ENCODE data around the gene ABCC3.

ABCC3 gene

DNA sequence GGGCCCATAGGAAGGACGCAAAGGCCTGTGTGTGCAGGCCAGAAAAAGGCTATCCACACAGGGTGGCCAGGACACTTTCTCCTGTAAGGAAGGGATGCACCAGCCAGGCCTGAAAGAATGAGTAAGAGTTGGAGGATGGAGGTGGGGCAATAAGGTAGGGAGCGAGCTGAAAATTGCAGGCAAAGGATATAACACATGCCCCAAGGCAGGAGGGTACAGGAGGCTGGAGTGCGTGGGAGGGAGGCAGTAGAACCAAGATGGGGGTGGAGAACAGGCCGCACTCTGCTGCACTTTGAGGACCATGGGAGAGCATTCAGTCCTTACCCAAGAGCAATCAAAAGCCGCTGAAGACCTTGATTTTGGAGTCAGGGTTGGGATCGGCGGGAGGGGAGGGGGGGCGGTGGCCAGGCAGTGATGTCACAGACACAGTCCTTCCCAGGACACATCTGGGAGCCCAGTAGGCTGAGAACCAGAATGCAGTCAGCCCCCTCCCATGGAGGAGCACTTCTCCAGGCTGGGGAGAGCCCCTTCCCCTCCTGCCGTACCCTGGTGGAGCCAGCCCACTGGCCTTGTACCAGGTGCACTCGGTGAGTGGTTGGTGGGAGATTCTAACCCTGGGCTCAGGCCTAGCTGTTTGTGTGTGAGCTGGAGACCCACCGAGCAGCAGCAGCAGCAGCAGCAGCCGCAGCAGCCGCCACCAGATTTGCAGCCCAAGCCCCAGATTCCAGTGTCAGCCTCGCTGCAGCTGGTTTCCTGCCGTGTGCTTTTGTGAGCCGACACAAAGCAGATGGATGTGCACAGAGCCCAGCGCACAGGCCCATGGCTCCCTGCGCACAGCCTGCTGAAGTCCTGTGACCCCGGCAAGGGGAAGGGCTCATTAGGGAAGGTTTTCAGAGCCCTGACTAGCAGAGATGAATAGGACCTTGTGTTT is 55.5 kb downstream of the ABCC3 start:
- H3K4me1 ChIP-seq (ENCODE audit: control insufficient read depth in 1 of 2, insufficient read depth in 2 of 2, low read length in 2 of 2): peaks cover 83 to 84% of the 10 kb centered on the region in 2 donors
- no peaks in the 10 kb centered on the region for H3K27me3 ChIP-seq (ENCODE audit: control insufficient read depth in 1 of 2, insufficient read depth in 2 of 2, low read length in 2 of 2)
- H3K36me3 ChIP-seq (ENCODE audit: control insufficient read depth in 1 of 2, insufficient read depth in 2 of 2, low read length in 2 of 2): peaks cover 4 to 9% of the 10 kb centered on the region in 2 donors
- no peaks in the 10 kb centered on the region for H3K9me3 ChIP-seq (ENCODE audit: control insufficient read depth in 1 of 2, low read length in 2 of 2)
- H3K27ac ChIP-seq (ENCODE audit: low read depth, low read length): peak overlapping the region; percentile 34
- H3K4me3 ChIP-seq (ENCODE audit: low read depth in 1 of 2, low read length in 2 of 2): no peak overlapping the region
- peak overlapping the region; percentile 41 to 56 for H3K9ac ChIP-seq (ENCODE audit: low read depth in 1 of 2, low read length in 2 of 2)

GRCh38 chr17:50690887-50691549 is 56.3 kb downstream of the ABCC3 start:
- Histone ChIP-seq H3K9me3 (ENCODE audit: control insufficient read depth in 1 of 2, low read length in 2 of 2) (no peaks in the 10 kb centered on the region), H3K27me3 (ENCODE audit: control insufficient read depth in 1 of 2, insufficient read depth in 2 of 2, low read length in 2 of 2) (no peaks in the 10 kb centered on the region), H3K4me3 (ENCODE audit: low read depth in 1 of 2, low read length in 2 of 2) (no peak overlapping the region), H3K27ac (ENCODE audit: low read depth, low read length) (peak overlapping the region; percentile 53), H3K9ac (ENCODE audit: low read depth in 1 of 2, low read length in 2 of 2) (peak overlapping the region; percentile 41 to 56), H3K36me3 (ENCODE audit: control insufficient read depth in 1 of 2, insufficient read depth in 2 of 2, low read length in 2 of 2) (peaks cover 12 to 17% of the 10 kb centered on the region in 2 donors), H3K4me1 (ENCODE audit: control insufficient read depth in 1 of 2, insufficient read depth in 2 of 2, low read length in 2 of 2) (peaks cover 80 to 82% of the 10 kb centered on the region in 2 donors)

DNA sequence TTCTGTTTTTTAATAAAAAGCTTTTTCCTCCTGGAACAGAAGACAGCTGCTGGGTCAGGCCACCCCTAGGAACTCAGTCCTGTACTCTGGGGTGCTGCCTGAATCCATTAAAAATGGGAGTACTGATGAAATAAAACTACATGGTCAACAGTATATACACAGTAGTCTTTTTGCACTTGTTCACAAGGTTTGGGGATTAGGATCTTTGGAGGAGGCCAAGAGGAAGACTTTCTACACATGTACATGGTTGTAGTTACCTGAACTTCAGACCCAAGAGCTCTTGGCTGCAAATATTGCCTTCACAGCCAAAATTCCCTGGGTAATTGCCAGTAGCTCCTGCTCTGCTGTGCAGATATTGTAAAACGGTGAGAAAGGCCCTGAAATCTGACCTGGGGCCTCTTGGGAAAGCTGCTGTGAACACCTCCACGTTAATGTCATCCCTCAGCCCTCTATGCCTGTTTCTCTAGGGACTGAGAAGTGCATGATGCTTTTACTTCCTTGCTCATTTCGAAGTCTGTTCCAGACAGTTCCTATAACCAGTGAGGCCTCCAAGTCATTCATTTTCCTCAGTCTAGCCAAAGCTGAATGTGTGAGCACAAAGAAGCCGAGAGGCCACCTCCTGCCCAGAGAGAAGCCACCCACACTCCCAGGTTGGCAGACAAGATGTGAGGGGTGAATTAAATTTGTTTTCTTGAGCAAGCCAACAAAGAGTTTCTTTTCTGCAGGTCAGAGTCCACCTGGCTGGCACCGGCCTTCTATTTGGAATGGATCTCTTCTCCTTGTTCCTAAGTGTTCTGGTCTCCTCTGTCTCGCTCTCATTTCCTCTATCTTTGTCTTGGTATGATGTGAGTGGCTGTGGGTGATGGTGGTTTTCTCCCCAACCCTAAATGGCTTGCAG is 57.1 kb downstream of the ABCC3 start:
- Histone ChIP-seq H3K4me1 (ENCODE audit: control insufficient read depth in 1 of 2, insufficient read depth in 2 of 2, low read length in 2 of 2) (peaks cover 75 to 79% of the 10 kb centered on the region in 2 donors), H3K4me3 (ENCODE audit: low read depth in 1 of 2, low read length in 2 of 2) (peak overlapping the region in 1 of 2 donors; percentile 36), H3K9me3 (ENCODE audit: control insufficient read depth in 1 of 2, low read length in 2 of 2) (no peaks in the 10 kb centered on the region), H3K36me3 (ENCODE audit: control insufficient read depth in 1 of 2, insufficient read depth in 2 of 2, low read length in 2 of 2) (peaks cover 20 to 25% of the 10 kb centered on the region in 2 donors), H3K27me3 (ENCODE audit: control insufficient read depth in 1 of 2, insufficient read depth in 2 of 2, low read length in 2 of 2) (no peaks in the 10 kb centered on the region), H3K27ac (ENCODE audit: low read depth, low read length) (peak overlapping the region; percentile 53), H3K9ac (ENCODE audit: low read depth in 1 of 2, low read length in 2 of 2) (peak overlapping the region; percentile 15 to 56)

DNA sequence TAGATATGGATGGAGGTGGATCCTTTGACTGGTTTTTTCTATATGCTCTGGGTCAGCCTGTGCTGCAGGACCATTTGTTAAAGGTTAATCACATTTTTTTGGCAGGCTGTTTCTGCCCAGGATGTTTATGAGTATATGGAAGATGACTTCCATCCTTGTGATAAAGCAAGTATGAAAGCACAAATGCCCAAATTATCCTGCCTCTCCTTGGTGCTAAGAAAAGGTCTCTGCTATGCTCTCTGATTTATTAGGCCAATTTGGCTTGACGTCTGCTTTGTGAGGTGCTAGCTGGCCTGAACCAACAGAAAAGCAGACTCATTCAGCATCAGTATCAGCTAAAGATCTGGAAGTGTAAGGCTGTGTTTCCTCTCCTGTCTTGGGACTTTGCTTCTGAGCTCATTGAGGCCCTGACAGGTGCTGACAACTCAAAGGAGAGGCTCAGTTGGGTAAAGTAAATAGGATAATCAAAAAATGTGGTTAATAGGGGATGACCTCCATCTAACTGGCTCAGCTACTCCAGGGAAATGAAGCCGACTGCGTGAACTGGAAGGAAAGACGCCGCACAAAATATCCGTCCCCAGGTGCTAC is 57.9 kb downstream of the ABCC3 start:
- peaks cover 71 to 79% of the 10 kb centered on the region in 2 donors for H3K4me1 ChIP-seq (ENCODE audit: control insufficient read depth in 1 of 2, insufficient read depth in 2 of 2, low read length in 2 of 2)
- peaks cover 23 to 32% of the 10 kb centered on the region in 2 donors for H3K36me3 ChIP-seq (ENCODE audit: control insufficient read depth in 1 of 2, insufficient read depth in 2 of 2, low read length in 2 of 2)
- no peaks in the 10 kb centered on the region for H3K27me3 ChIP-seq (ENCODE audit: control insufficient read depth in 1 of 2, insufficient read depth in 2 of 2, low read length in 2 of 2)
- no peaks in the 10 kb centered on the region for H3K9me3 ChIP-seq (ENCODE audit: control insufficient read depth in 1 of 2, low read length in 2 of 2)
- peak overlapping the region; percentile 53 for H3K27ac ChIP-seq (ENCODE audit: low read depth, low read length)
- peak overlapping the region; percentile 12 to 36 for H3K4me3 ChIP-seq (ENCODE audit: low read depth in 1 of 2, low read length in 2 of 2)
- H3K9ac ChIP-seq (ENCODE audit: low read depth in 1 of 2, low read length in 2 of 2): peak overlapping the region; percentile 15 to 46

GRCh38 chr17:50693036-50693682 is 58.5 kb downstream of the ABCC3 start:
- H3K9me3 ChIP-seq (ENCODE audit: control insufficient read depth in 1 of 2, low read length in 2 of 2): no peaks in the 10 kb centered on the region
- H3K27me3 ChIP-seq (ENCODE audit: control insufficient read depth in 1 of 2, insufficient read depth in 2 of 2, low read length in 2 of 2): no peaks in the 10 kb centered on the region
- peak overlapping the region; percentile 53 for H3K27ac ChIP-seq (ENCODE audit: low read depth, low read length)
- peak overlapping the region; percentile 34 to 46 for H3K9ac ChIP-seq (ENCODE audit: low read depth in 1 of 2, low read length in 2 of 2)
- peaks cover 23 to 39% of the 10 kb centered on the region in 2 donors for H3K36me3 ChIP-seq (ENCODE audit: control insufficient read depth in 1 of 2, insufficient read depth in 2 of 2, low read length in 2 of 2)
- peak overlapping the region; percentile 29 to 36 for H3K4me3 ChIP-seq (ENCODE audit: low read depth in 1 of 2, low read length in 2 of 2)
- peaks cover 65 to 77% of the 10 kb centered on the region in 2 donors for H3K4me1 ChIP-seq (ENCODE audit: control insufficient read depth in 1 of 2, insufficient read depth in 2 of 2, low read length in 2 of 2)

DNA sequence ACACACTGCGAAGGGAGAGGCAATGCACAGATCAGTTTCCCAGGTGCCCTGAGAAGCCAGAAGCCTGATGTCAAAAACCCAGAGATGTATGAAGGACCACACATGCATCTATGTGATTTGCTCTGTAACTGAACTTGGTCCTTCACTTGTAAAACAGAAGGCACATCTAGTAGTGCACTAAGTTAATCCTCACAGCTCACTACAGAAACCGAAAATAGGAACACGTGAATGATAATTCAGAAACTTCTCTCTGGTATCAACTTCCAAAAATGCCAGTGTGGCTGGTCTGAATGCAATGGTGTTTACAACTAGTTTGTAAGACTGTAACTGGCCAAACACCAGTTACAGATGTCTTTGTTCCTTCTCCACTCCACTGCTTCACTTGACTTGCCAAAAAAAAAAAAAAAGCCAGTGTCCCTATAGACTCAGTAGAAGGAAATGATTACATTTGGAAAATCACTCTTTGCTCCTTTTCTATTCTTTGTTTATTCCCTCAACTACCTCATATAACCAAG is 61.7 kb downstream of the ABCC3 start:
- Histone ChIP-seq H3K27me3 (ENCODE audit: control insufficient read depth in 1 of 2, insufficient read depth in 2 of 2, low read length in 2 of 2) (no peaks in the 10 kb centered on the region), H3K4me1 (ENCODE audit: control insufficient read depth in 1 of 2, insufficient read depth in 2 of 2, low read length in 2 of 2) (peaks cover 37 to 48% of the 10 kb centered on the region in 2 donors), H3K36me3 (ENCODE audit: control insufficient read depth in 1 of 2, insufficient read depth in 2 of 2, low read length in 2 of 2) (peaks cover 32 to 59% of the 10 kb centered on the region in 2 donors), H3K4me3 (ENCODE audit: low read depth in 1 of 2, low read length in 2 of 2) (no peak overlapping the region), H3K9ac (ENCODE audit: low read depth in 1 of 2, low read length in 2 of 2) (no peak overlapping the region), H3K9me3 (ENCODE audit: control insufficient read depth in 1 of 2, low read length in 2 of 2) (no peaks in the 10 kb centered on the region), H3K27ac (ENCODE audit: low read depth, low read length) (no peak overlapping the region)

- H3K9me3 ChIP-seq (ENCODE audit: control insufficient read depth in 1 of 2, low read length in 2 of 2): no peaks in the 10 kb centered on the region
- no peak overlapping the region for H3K9ac ChIP-seq (ENCODE audit: low read depth in 1 of 2, low read length in 2 of 2)
- H3K36me3 ChIP-seq (ENCODE audit: control insufficient read depth in 1 of 2, insufficient read depth in 2 of 2, low read length in 2 of 2): peaks cover 32 to 59% of the 10 kb centered on the region in 2 donors
- no peak overlapping the region for H3K4me3 ChIP-seq (ENCODE audit: low read depth in 1 of 2, low read length in 2 of 2)
- no peaks in the 10 kb centered on the region for H3K27me3 ChIP-seq (ENCODE audit: control insufficient read depth in 1 of 2, insufficient read depth in 2 of 2, low read length in 2 of 2)
- H3K27ac ChIP-seq (ENCODE audit: low read depth, low read length): no peak overlapping the region
- peaks cover 31 to 42% of the 10 kb centered on the region in 2 donors for H3K4me1 ChIP-seq (ENCODE audit: control insufficient read depth in 1 of 2, insufficient read depth in 2 of 2, low read length in 2 of 2)
These were observed 62.4 kb downstream of the ABCC3 start for GRCh38 chr17:50697062-50697461.

DNA sequence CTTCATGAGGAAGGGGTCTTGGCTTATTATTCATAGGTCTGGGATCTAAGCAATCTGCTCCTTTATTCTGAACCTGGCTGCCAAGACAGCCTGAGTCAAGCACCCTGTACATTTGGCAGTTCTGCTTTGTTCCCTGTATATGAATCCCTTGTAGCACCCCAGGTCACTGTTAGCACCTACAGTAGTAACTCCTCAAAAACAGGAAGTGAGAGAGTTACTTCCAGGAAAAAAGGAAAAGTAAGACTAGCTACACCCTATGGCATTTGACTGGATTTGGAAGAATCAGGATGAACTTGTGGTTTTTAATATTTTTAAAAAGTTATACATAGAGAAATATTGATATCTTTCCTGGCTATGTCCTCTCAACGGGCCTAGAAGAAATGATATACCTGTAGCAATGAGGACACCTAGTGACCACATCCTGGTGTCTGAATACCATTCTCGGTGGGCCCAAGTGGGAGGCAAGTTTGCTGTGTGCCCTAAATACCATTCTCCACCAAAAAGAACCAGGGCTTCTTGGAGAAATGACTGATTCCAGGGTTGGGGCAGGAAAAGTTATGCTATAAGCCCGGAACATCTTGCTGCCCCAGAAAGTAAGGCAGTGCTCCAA is 63.1 kb downstream of the ABCC3 start:
- H3K36me3 ChIP-seq (ENCODE audit: control insufficient read depth in 1 of 2, insufficient read depth in 2 of 2, low read length in 2 of 2): peaks cover 32 to 56% of the 10 kb centered on the region in 2 donors
- no peak overlapping the region for H3K27ac ChIP-seq (ENCODE audit: low read depth, low read length)
- no peak overlapping the region for H3K9ac ChIP-seq (ENCODE audit: low read depth in 1 of 2, low read length in 2 of 2)
- no peaks in the 10 kb centered on the region for H3K27me3 ChIP-seq (ENCODE audit: control insufficient read depth in 1 of 2, insufficient read depth in 2 of 2, low read length in 2 of 2)
- no peaks in the 10 kb centered on the region for H3K9me3 ChIP-seq (ENCODE audit: control insufficient read depth in 1 of 2, low read length in 2 of 2)
- H3K4me1 ChIP-seq (ENCODE audit: control insufficient read depth in 1 of 2, insufficient read depth in 2 of 2, low read length in 2 of 2): peaks cover 24 to 35% of the 10 kb centered on the region in 2 donors
- H3K4me3 ChIP-seq (ENCODE audit: low read depth in 1 of 2, low read length in 2 of 2): no peak overlapping the region

Measured in duodenal mucosa (tissue), 2 donors.